A673 (cell line): ENCODE measurements around the gene GOLGA6C. TPM values are rescaled to one million over a fixed set of nuclear protein-coding genes. Genes with fewer than 3 reads are reported as not detected.

Experiments used
- BruUV-seq: library from RNA; stranded (reverse); fragments of 400-500 nt; replicated peaks from 2 replicates; lab custom pipeline; 2021; lab: Mats Ljungman, UMichigan
- CTCF ChIA-PET: fragments of 300-600 bp; sonication (Branson Sonifier 250); formaldehyde crosslinking; loops from one replicate; lab custom pipeline; 2022; ENCODE audit warnings: antibody characterized with exemption; lab: Charles Lee
- POLR2A ChIA-PET: fragments of 300-600 bp; sonication (Branson Sonifier 250); formaldehyde crosslinking; loops from one replicate; lab custom pipeline; 2022; ENCODE audit warnings: antibody characterized with exemption; ENCODE audit not compliant: low non-redundant PET; lab: Charles Lee
- DNase-seq: peaks from one replicate; pipeline ENCODE4 v3.0.0-alpha.2; 2015; ENCODE audit warnings: low spot score
- H3K27ac ChIP-seq: fragments of 200-600 bp; sonication (generic); 2 replicates; pipeline ENCODE4 v1.5.1; 2016; ENCODE audit warnings: mixed run types, low read depth, mild to moderate bottlenecking, mixed read lengths, antibody characterized with exemption, low read length; ENCODE audit not compliant: poor library complexity, severe bottlenecking
- H3K27me3 ChIP-seq: fragments of 200-600 bp; sonication (generic); replicated peaks from 2 replicates; pipeline ENCODE4 v1.6.1; 2017; ENCODE audit warnings: mixed run types, low read depth, mild to moderate bottlenecking, mixed read lengths, antibody characterized with exemption, low read length; ENCODE audit not compliant: insufficient read depth, poor library complexity
- H3K36me3 ChIP-seq: fragments of 200-600 bp; sonication (generic); 2 replicates; pipeline ENCODE4 v1.6.1; 2016; ENCODE audit warnings: mixed run types, mild to moderate bottlenecking, mixed read lengths, antibody characterized with exemption, low read length; ENCODE audit not compliant: insufficient read depth, poor library complexity, severe bottlenecking
- H3K4me1 ChIP-seq: fragments of 200-600 bp; sonication (generic); 2 replicates; pipeline ENCODE4 v1.6.1; 2017; ENCODE audit warnings: mixed run types, mild to moderate bottlenecking, mixed read lengths, antibody characterized with exemption, low read length; ENCODE audit not compliant: insufficient read depth, poor library complexity, severe bottlenecking
- H3K4me3 ChIP-seq: fragments of 200-600 bp; sonication (generic); 2 replicates; pipeline ENCODE4 v1.5.1; 2016; ENCODE audit warnings: low read depth, mixed run types, mild to moderate bottlenecking, mixed read lengths, low read length; ENCODE audit not compliant: poor library complexity, severe bottlenecking
- H3K9me3 ChIP-seq: fragments of 200-600 bp; sonication (generic); 2 replicates; pipeline ENCODE4 v1.6.1; 2016; ENCODE audit warnings: mixed run types, low read depth, mild to moderate bottlenecking, mixed read lengths, antibody characterized with exemption, low read length; ENCODE audit not compliant: poor library complexity, severe bottlenecking
- CTCF ChIP-seq: fragments of 300-800, 200-600 bp; sonication (generic); conservative IDR thresholded peaks from 2 replicates; pipeline ENCODE4 v1.5.1; 2017; ENCODE audit warnings: low read depth, mild to moderate bottlenecking, antibody characterized with exemption, low read length, moderate library complexity, mixed read lengths
- EZH2 ChIP-seq: fragments of 200-600 bp; sonication (generic); IDR thresholded peaks from 2 replicates; pipeline ENCODE4 v1.6.1; 2017; ENCODE audit warnings: borderline replicate concordance, low read depth, mild to moderate bottlenecking, mixed read lengths, antibody characterized with exemption, low read length; ENCODE audit not compliant: poor library complexity, severe bottlenecking
- intact Hi-C: fragments of 100-400 bp; cut with micrococcal nuclease; formaldehyde crosslinking; loops from one replicate; pipeline ENCODE4 v1.10.0; 2022; ENCODE audit not compliant: unreplicated experiment
- total RNA-seq: library from RNA; stranded (reverse); gene quantifications from 2 replicates; pipeline ENCODE4 v1.2.3, GENCODE V29; 2021

The GOLGA6C gene
- total RNA-seq, 1 experiment from 2014 or later = not detected

- intact Hi-C loops = no loop called here
- DNase-seq = no peak
- no peaks in the 10 kb centered on the region for H3K4me1 ChIP-seq
- TF ChIP-seq CTCF (no peak), EZH2 (no peak)
- no peaks in the 10 kb centered on the region for H3K9me3 ChIP-seq
- ChIA-PET CTCF (no interaction called here), POLR2A (no interaction called here)
- H3K4me3 ChIP-seq = no peak overlapping the region
- H3K36me3 ChIP-seq = no peaks in the 10 kb centered on the region
- no TSS peak for BruUV-seq
- peaks cover 4% of the 10 kb centered on the region for H3K27me3 ChIP-seq
- no peak overlapping the region for H3K27ac ChIP-seq
Measured at GRCh38 chr15:75228787-75229186, 29.3 kb upstream of the GOLGA6C start.

GRCh38 chr15:75229191-75230015, 28.7 kb upstream of the GOLGA6C start:
- ChIA-PET CTCF (interaction anchor here (0.5 kb wide), 1 partner anchor 404 kb away, joined by 9 read pairs; no protein-coding TSS in a partner anchor), POLR2A (no interaction called here)
- no peak for DNase-seq
- no peaks in the 10 kb centered on the region for H3K4me1 ChIP-seq
- no peaks in the 10 kb centered on the region for H3K9me3 ChIP-seq
- intact Hi-C loops = no loop called here
- no peaks in the 10 kb centered on the region for H3K36me3 ChIP-seq
- peaks cover 9% of the 10 kb centered on the region for H3K27me3 ChIP-seq
- TF ChIP-seq EZH2 (no peak), CTCF (no peak)
- BruUV-seq = no TSS peak
- no peak overlapping the region for H3K27ac ChIP-seq
- H3K4me3 ChIP-seq = no peak overlapping the region

GRCh38 chr15:75230016-75230343, 28.2 kb upstream of the GOLGA6C start:
- POLR2A ChIA-PET = no interaction called here
- Histone ChIP-seq H3K4me3 (no peak overlapping the region), H3K9me3 (no peaks in the 10 kb centered on the region), H3K36me3 (no peaks in the 10 kb centered on the region), H3K4me1 (no peaks in the 10 kb centered on the region), H3K27ac (no peak overlapping the region), H3K27me3 (peaks cover 9% of the 10 kb centered on the region)
- TF ChIP-seq CTCF = no peak
- no peak for TF ChIP-seq EZH2
- intact Hi-C loops = no loop called here
- CTCF ChIA-PET = interaction anchor here (0.5 kb wide), 1 partner anchor 403 kb away, joined by 9 read pairs; no protein-coding TSS in a partner anchor
- no peak for DNase-seq
- no TSS peak for BruUV-seq
